Neural progenitor cell (in vitro differentiated cells): ENCODE data around the gene VAMP7. TPM values are rescaled to one million over a fixed set of nuclear protein-coding genes. Genes with fewer than 3 reads are reported as not detected.

Experiments
- DNase-seq: peaks from one replicate; pipeline ENCODE4 v3.0.0-alpha.2; 2016; ENCODE audit warnings: low spot score
- H2AFZ ChIP-seq: fragments of 200-600 bp; sonication (generic); replicated peaks from 2 replicates; pipeline ENCODE4 v1.6.1; 2016; ENCODE audit warnings: antibody characterized with exemption
- H3F3A ChIP-seq: fragments of 200-600 bp; sonication (generic); 2 replicates; pipeline ENCODE4 v1.6.1; 2016; ENCODE audit warnings: antibody characterized with exemption, low read depth
- H3K27ac ChIP-seq: fragments of 200-600 bp; sonication (generic); 2 replicates; pipeline ENCODE4 v1.5.1; 2016; ENCODE audit warnings: mild to moderate bottlenecking
- H3K27me3 ChIP-seq: fragments of 200-600 bp; sonication (generic); 2 replicates; pipeline ENCODE4 v1.6.1; 2016; ENCODE audit warnings: mild to moderate bottlenecking, moderate library complexity
- H3K36me3 ChIP-seq: fragments of 200-600 bp; sonication (generic); 2 replicates; pipeline ENCODE4 v1.5.1; 2016
- H3K4me1 ChIP-seq: fragments of 200-600 bp; sonication (generic); 2 replicates; pipeline ENCODE4 v1.6.1; 2016; ENCODE audit warnings: mixed run types
- H3K4me2 ChIP-seq: fragments of 200-600 bp; sonication (generic); 2 replicates; pipeline ENCODE4 v1.6.1; 2016
- H3K4me3 ChIP-seq: fragments of 200-600 bp; sonication (generic); 2 replicates; pipeline ENCODE4 v1.5.1; 2016
- H3K79me2 ChIP-seq: fragments of 200-600 bp; sonication (generic); 2 replicates; pipeline ENCODE4 v1.6.1; 2016; ENCODE audit warnings: low read depth
- H3K9ac ChIP-seq: fragments of 200-600 bp; sonication (generic); 2 replicates; pipeline ENCODE4 v1.6.1; 2016
- H3K9me3 ChIP-seq: fragments of 200-600 bp; sonication (generic); 2 replicates; pipeline ENCODE4 v1.5.1; 2016; ENCODE audit warnings: low read depth
- H4K20me1 ChIP-seq: fragments of 200-600 bp; sonication (generic); 2 replicates; pipeline ENCODE4 v1.6.1; 2016; ENCODE audit warnings: low read depth
- H3K27ac Mint-ChIP-seq: 3 replicates; pipeline ENCODE4 v1.8.0; 2021; ENCODE audit warnings: mixed read lengths
- H3K27me3 Mint-ChIP-seq: 2 replicates; pipeline ENCODE4 v1.8.0; 2022; ENCODE audit warnings: low read depth, mild to moderate bottlenecking, inconsistent platforms, moderate library complexity, mixed read lengths; ENCODE audit not compliant: insufficient read depth
- H3K36me3 Mint-ChIP-seq: 3 replicates; pipeline ENCODE4 v1.8.0; 2021; ENCODE audit warnings: mixed read lengths
- H3K4me1 Mint-ChIP-seq: 3 replicates; pipeline ENCODE4 v1.8.0; 2021; ENCODE audit warnings: mixed read lengths
- H3K4me3 Mint-ChIP-seq: 3 replicates; pipeline ENCODE4 v1.8.0; 2021; ENCODE audit warnings: mild to moderate bottlenecking, moderate library complexity, mixed read lengths
- H3K9me3 Mint-ChIP-seq: 3 replicates; pipeline ENCODE4 v1.8.0; 2020; ENCODE audit warnings: mixed read lengths
- CTCF ChIP-seq: fragments of 200-600 bp; sonication (generic); IDR thresholded peaks from 2 replicates; pipeline ENCODE4 v1.5.1; 2017; ENCODE audit warnings: antibody characterized with exemption, mild to moderate bottlenecking
- EZH2 ChIP-seq: fragments of 200-600 bp; sonication (generic); IDR thresholded peaks from 2 replicates; pipeline ENCODE4 v1.6.1; 2017; ENCODE audit warnings: antibody characterized with exemption, mild to moderate bottlenecking, moderate library complexity
- EZH2phosphoT487 ChIP-seq: fragments of 200-600 bp; sonication (generic); IDR thresholded peaks from 2 replicates; pipeline ENCODE4 v1.6.1; 2017; ENCODE audit warnings: antibody characterized with exemption
- total RNA-seq: library from RNA; depleted of rRNA; stranded (reverse); fragments of >200 nt; gene quantifications from 2 replicates; pipeline ENCODE4 v1.2.3, GENCODE V29; 2015; ENCODE audit warnings: low replicate concordance

The VAMP7 gene
- total RNA-seq, 1 donor from 2014 or later: 43.8 TPM

- peaks cover 2% of the 10 kb centered on the region for H3K27me3 Mint-ChIP-seq
- Histone ChIP-seq H4K20me1 (no peaks in the 10 kb centered on the region), H2AFZ (no peak overlapping the region), H3K4me1 (no peaks in the 10 kb centered on the region), H3K79me2 (no peaks in the 10 kb centered on the region), H3K27me3 (no peaks in the 10 kb centered on the region), H3K9ac (no peak overlapping the region), H3K36me3 (no peaks in the 10 kb centered on the region), H3K27ac (no peak overlapping the region), H3K4me2 (no peak overlapping the region), H3K4me3 (no peak overlapping the region), H3F3A (no peaks in the 10 kb centered on the region), H3K9me3 (no peaks in the 10 kb centered on the region)
- peaks cover 6% of the 10 kb centered on the region for H3K9me3 Mint-ChIP-seq
- DNase-seq: no peak
- H3K4me1 Mint-ChIP-seq: no peaks in the 10 kb centered on the region
- H3K27ac Mint-ChIP-seq: no peak overlapping the region
- H3K4me3 Mint-ChIP-seq: no peak overlapping the region
- no peak for TF ChIP-seq EZH2
- TF ChIP-seq EZH2phosphoT487: no peak
- no peak for TF ChIP-seq CTCF
- H3K36me3 Mint-ChIP-seq: no peaks in the 10 kb centered on the region
These were observed 75.5 kb downstream of the VAMP7 start for GRCh38 chrX:155956649-155957048.

- no peaks in the 10 kb centered on the region for H3K79me2 ChIP-seq
- Mint-ChIP-seq H3K4me1 (no peaks in the 10 kb centered on the region), H3K27ac (no peak overlapping the region), H3K9me3 (peaks cover 6% of the 10 kb centered on the region), H3K36me3 (no peaks in the 10 kb centered on the region), H3K27me3 (peaks cover 4% of the 10 kb centered on the region), H3K4me3 (no peak overlapping the region)
- no peaks in the 10 kb centered on the region for H4K20me1 ChIP-seq
- no peaks in the 10 kb centered on the region for H3K27me3 ChIP-seq
- H3K36me3 ChIP-seq: no peaks in the 10 kb centered on the region
- no peak overlapping the region for H3K4me2 ChIP-seq
- no peaks in the 10 kb centered on the region for H3K9me3 ChIP-seq
- no peak overlapping the region for H3K9ac ChIP-seq
- TF ChIP-seq CTCF: no peak
- TF ChIP-seq EZH2phosphoT487: no peak
- no peak for TF ChIP-seq EZH2
- no peak overlapping the region for H2AFZ ChIP-seq
- no peaks in the 10 kb centered on the region for H3F3A ChIP-seq
- no peak overlapping the region for H3K4me3 ChIP-seq
- no peak overlapping the region for H3K27ac ChIP-seq
- no peak for DNase-seq
- no peaks in the 10 kb centered on the region for H3K4me1 ChIP-seq
These were observed 76.7 kb downstream of the VAMP7 start for GRCh38 chrX:155957843-155958242.

GRCh38 chrX:155959018-155959587 is 78.0 kb downstream of the VAMP7 start:
- no peaks in the 10 kb centered on the region for H3K9me3 ChIP-seq
- no peaks in the 10 kb centered on the region for H3K27me3 ChIP-seq
- H3K4me1 ChIP-seq: no peaks in the 10 kb centered on the region
- DNase-seq: no peak
- peak overlapping the region; percentile 72 for H2AFZ ChIP-seq
- Mint-ChIP-seq H3K27ac (no peak overlapping the region), H3K27me3 (peaks cover 7% of the 10 kb centered on the region), H3K9me3 (peaks cover 10% of the 10 kb centered on the region), H3K4me3 (no peak overlapping the region), H3K4me1 (no peaks in the 10 kb centered on the region), H3K36me3 (no peaks in the 10 kb centered on the region)
- no peaks in the 10 kb centered on the region for H3K36me3 ChIP-seq
- TF ChIP-seq EZH2 (no peak), CTCF (no peak), EZH2phosphoT487 (no peak)
- no peak overlapping the region for H3K27ac ChIP-seq
- H3K9ac ChIP-seq: no peak overlapping the region
- H4K20me1 ChIP-seq: no peaks in the 10 kb centered on the region
- H3K4me2 ChIP-seq: no peak overlapping the region
- no peaks in the 10 kb centered on the region for H3K79me2 ChIP-seq
- no peaks in the 10 kb centered on the region for H3F3A ChIP-seq
- H3K4me3 ChIP-seq: no peak overlapping the region
